BLaER1 (cell line): ENCODE data around the gene PLPP3.

Source experiments
- H3K27ac ChIP-seq: shearing (Covaris generic); formaldehyde crosslinking; 2 replicates; pipeline ENCODE4 v1.8.1; 2022
- H3K27me3 ChIP-seq: shearing (Covaris generic); formaldehyde crosslinking; 2 replicates; pipeline ENCODE4 v1.8.1; 2022
- H3K36me3 ChIP-seq: shearing (Covaris generic); formaldehyde crosslinking; 2 replicates; pipeline ENCODE4 v1.8.1; 2022
- H3K4me1 ChIP-seq: shearing (Covaris generic); formaldehyde crosslinking; 2 replicates; pipeline ENCODE4 v1.8.1; 2022
- H3K4me2 ChIP-seq: shearing (Covaris generic); formaldehyde crosslinking; 2 replicates; pipeline ENCODE4 v1.8.1; 2022
- H3K4me3 ChIP-seq: shearing (Covaris generic); formaldehyde crosslinking; 2 replicates; pipeline ENCODE4 v1.8.1; 2022
- H3K9ac ChIP-seq: shearing (Covaris generic); formaldehyde crosslinking; 2 replicates; pipeline ENCODE4 v1.8.1; 2022
- H3K9me3 ChIP-seq: shearing (Covaris generic); formaldehyde crosslinking; 2 replicates; pipeline ENCODE4 v1.8.1; 2022
- H4K20me1 ChIP-seq: shearing (Covaris generic); formaldehyde crosslinking; 2 replicates; pipeline ENCODE4 v1.8.1; 2022
- Cebpa-rat ChIP-seq: shearing (Covaris generic); IDR thresholded peaks from 2 replicates; pipeline ENCODE4 v1.8.1; 2022

The PLPP3 gene

DNA sequence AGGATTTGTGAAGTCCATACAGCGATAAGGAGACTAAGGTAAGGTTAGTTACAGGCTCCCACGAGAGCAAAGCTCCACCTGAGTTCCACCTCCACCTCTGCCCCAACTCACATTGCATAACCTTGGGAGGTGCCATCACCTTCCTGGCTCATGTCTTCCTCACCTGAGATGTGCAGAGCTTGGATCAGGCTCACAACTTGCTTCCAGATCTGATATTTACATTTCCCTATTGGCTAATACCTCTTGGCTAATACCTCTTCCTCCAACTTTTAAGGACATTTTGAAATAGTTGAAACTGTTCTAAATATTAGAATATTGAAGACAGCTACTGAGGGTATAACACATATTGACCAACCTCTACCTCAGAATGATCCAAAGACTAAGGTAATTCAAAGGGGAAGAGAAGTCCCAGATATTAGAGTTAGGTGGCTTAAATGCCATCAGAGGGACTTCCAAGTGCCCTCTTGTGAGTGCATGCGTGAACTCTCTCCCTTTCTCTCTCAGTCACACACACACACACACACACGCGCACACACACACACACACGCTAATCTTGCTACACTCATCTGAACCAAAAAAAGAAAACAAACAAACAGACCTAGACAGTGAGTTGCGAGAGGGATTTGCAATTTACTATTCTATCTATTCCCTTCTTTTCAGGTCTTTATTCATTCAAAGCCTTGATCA, 134.3 kb downstream of the PLPP3 start:
- no peak overlapping the region for H3K9ac ChIP-seq
- no peak overlapping the region for H3K4me3 ChIP-seq
- H3K9me3 ChIP-seq, result no peaks in the 10 kb centered on the region
- H3K4me2 ChIP-seq, result no peak overlapping the region
- TF ChIP-seq Cebpa-rat, result no peak
- no peaks in the 10 kb centered on the region for H4K20me1 ChIP-seq
- no peaks in the 10 kb centered on the region for H3K27me3 ChIP-seq
- H3K36me3 ChIP-seq, result no peaks in the 10 kb centered on the region
- no peak overlapping the region for H3K27ac ChIP-seq
- no peaks in the 10 kb centered on the region for H3K4me1 ChIP-seq
